Ovary (tissue), 9 donors: ENCODE data around the gene TMEM37. TPM values are rescaled to one million over a fixed set of nuclear protein-coding genes. Genes with fewer than 3 reads are reported as not detected.

Experiments used
- DNase-seq, 5 donors: peaks; one replicate each; pipeline ENCODE4 v3.0.0-alpha.2; 2019 to 2020
- H3K27ac ChIP-seq, 2 donors: fragments of 200-600 bp; one replicate each; pipeline versions ENCODE4 v1.5.1 to v1.8.0; 2019 to 2022
- H3K27me3 ChIP-seq: fragments of 200-600 bp; one replicate; pipeline ENCODE4 v1.8.0; 2022
- H3K36me3 ChIP-seq: fragments of 200-600 bp; sonication (generic); one replicate; pipeline ENCODE4 v1.5.1; 2019
- H3K4me1 ChIP-seq: one replicate; pipeline ENCODE4 v1.8.1; 2013; ENCODE audit warnings: mild to moderate bottlenecking, moderate library complexity; ENCODE audit not compliant: insufficient read depth
- H3K4me3 ChIP-seq: fragments of 200-600 bp; sonication (generic); one replicate; pipeline ENCODE4 v1.5.1; 2017
- H3K9me3 ChIP-seq, 2 donors: fragments of 200-600 bp in 1 of 2; sonication (generic) in 1 of 2; one replicate each; pipeline versions ENCODE4 v1.5.1 to v1.8.1; 2013 to 2019; ENCODE audit warnings: mild to moderate bottlenecking in 1 of 2, moderate library complexity in 1 of 2
- CTCF ChIP-seq, 3 donors: fragments of 450-650 bp in 2 of 3; fragments of 200-600 bp in 1 of 3; IDR thresholded peaks; one replicate each; pipeline versions ENCODE4 v1.5.1 to v1.8.0; 2016 to 2022; ENCODE audit warnings: antibody characterized with exemption in 3 of 3, mild to moderate bottlenecking in 1 of 3
- EP300 ChIP-seq: sonication (generic); formaldehyde crosslinking; IDR thresholded peaks from one replicate; pipeline ENCODE4 v1.6.1; 2017; ENCODE audit warnings: antibody characterized with exemption
- POLR2A ChIP-seq: fragments of 450-650 bp; IDR thresholded peaks from one replicate; pipeline ENCODE4 v1.6.1; 2017; ENCODE audit warnings: antibody characterized with exemption, mild to moderate bottlenecking, moderate library complexity
- WGBS, 3 donors: extraction: QIAGEN DNeasy Blood & Tissue Kit in 1 of 3; methylation state at CpG; one replicate each; pipeline versions ENCODE4 v1.1.5 to v1.1.7; 2013 to 2017; 5-methylcytosine and 5-hydroxymethylcytosine counted together
- intact Hi-C, 4 donors: fragments of 100-400 bp; cut with DNase I; formaldehyde crosslinking; loops; one replicate each; pipeline versions ENCODE4 v1.11.0 to v1.15.1; 2022 to 2023
- polyA plus RNA-seq, 2 donors: library from polyadenylated mRNA; stranded (reverse); fragments of 200-250 nt in 1 of 2; fragments of 350-450 nt in 1 of 2; fragmentation: Illumina TruSeq in 1 of 2; extraction: RNeasy Lipid Tissue Mini Kit (QIAGEN cat#74804) in 1 of 2; gene quantifications; one replicate each; pipeline ENCODE4 v1.2.3, GENCODE V29; 2013 to 2014
- total RNA-seq, 7 donors: library from RNA; depleted of rRNA in 2 of 7; stranded (reverse); fragments of >200 nt in 2 of 7; fragmentation: NEBNext Ultra II Directional in 3 of 7; extraction: Animal tissue kit (Norgen Biotek cat#: 25700) in 3 of 7; gene quantifications; one replicate each; pipeline versions ENCODE4 v1.1.0 to v1.2.4, GENCODE V29; 2016 to 2023
- donor health status: DM: no; HTN: no; CAD: no; lungs with moderate emphysema.
- donor health status: DM: no; HTN: no; CAD: no.
- donor health status: Bipolar disorder and iron deficiency.
- donor health status: DM: yes; HTN: yes; CAD: no.
- donor health status: DM: no; HTN: no; CAD: no.
- donor health status: DM: yes; HTN: yes; CAD: no.

Gene TMEM37
- total and polyA plus RNA-seq, 9 donors = 9.5 to 32.5 (median 18.1) TPM

GRCh38 chr2:119425620-119426395, 5.8 kb upstream of the TMEM37 start:
- Histone ChIP-seq H3K4me3 (no peak overlapping the region), H3K36me3 (no peaks in the 10 kb centered on the region), H3K9me3 (no peaks in the 10 kb centered on the region), H3K27me3 (no peaks in the 10 kb centered on the region), H3K4me1 (peaks cover 29% of the 10 kb centered on the region), H3K27ac (peak overlapping the region in 1 of 2 donors; percentile 63)
- intact Hi-C loops = no loop called here
- WGBS, 3 donors = 71 to 76% (median 73%) methylated on average over 7 of the region's 7 CpGs
- TF ChIP-seq CTCF (IDR thresholded peaks at IDR 0.05) = no peak
- TF ChIP-seq POLR2A = no peak
- no peak for TF ChIP-seq EP300
- no peak for DNase-seq

GRCh38 chr2:119426396-119426675, 5.3 kb upstream of the TMEM37 start:
- Histone ChIP-seq H3K4me1 (peaks cover 31% of the 10 kb centered on the region), H3K27me3 (no peaks in the 10 kb centered on the region), H3K9me3 (no peaks in the 10 kb centered on the region), H3K27ac (peak overlapping the region; percentile 51 to 63), H3K4me3 (no peak overlapping the region), H3K36me3 (no peaks in the 10 kb centered on the region)
- TF ChIP-seq POLR2A (no peak), CTCF (IDR thresholded peaks at IDR 0.05) (no peak), EP300 (no peak)
- 23 to 36% (median 35%) methylated on average over 5 of the region's 5 CpGs for WGBS, 3 donors
- intact Hi-C loops = no loop called here
- DNase-seq = no peak

- intact Hi-C loops = no loop called here
- no peaks in the 10 kb centered on the region for H3K27me3 ChIP-seq
- H3K4me1 ChIP-seq = peaks cover 31% of the 10 kb centered on the region
- TF ChIP-seq EP300 (no peak), CTCF (IDR thresholded peaks at IDR 0.05) (no peak), POLR2A (no peak)
- DNase-seq = peak; percentile 83 to 92 (median 91)
- no peaks in the 10 kb centered on the region for H3K36me3 ChIP-seq
- peak overlapping the region; percentile 51 to 64 for H3K27ac ChIP-seq
- WGBS, 3 donors = 37 to 47% (median 38%) methylated on average over 12 of the region's 12 CpGs
- H3K4me3 ChIP-seq = no peak overlapping the region
- H3K9me3 ChIP-seq = no peaks in the 10 kb centered on the region
Observed at GRCh38 chr2:119426801-119427395, 4.8 kb upstream of the TMEM37 start.

GRCh38 chr2:119427756-119428155, 3.9 kb upstream of the TMEM37 start:
- 91 to 95% (median 93%) methylated on average over 3 of the region's 3 CpGs for WGBS, 3 donors
- TF ChIP-seq EP300 (no peak), POLR2A (no peak), CTCF (IDR thresholded peaks at IDR 0.05) (no peak)
- Histone ChIP-seq H3K4me3 (no peak overlapping the region), H3K27ac (peak overlapping the region in 1 of 2 donors; percentile 64), H3K36me3 (no peaks in the 10 kb centered on the region), H3K9me3 (no peaks in the 10 kb centered on the region), H3K4me1 (peaks cover 31% of the 10 kb centered on the region), H3K27me3 (no peaks in the 10 kb centered on the region)
- intact Hi-C loops = no loop called here
- DNase-seq = no peak
